ENCODE data around the gene ZCCHC24.

- TF ChIP-seq EZH2 (IDR thresholded peaks at IDR 0.05; ENCODE audit: borderline replicate concordance, low read depth, low read length, severe bottlenecking) (no peak), GATA2 (IDR thresholded peaks at IDR 0.05; ENCODE audit: insufficient read depth, insufficient read length, low read depth, low read length) (no peak), POLR2A (IDR thresholded peaks at IDR 0.05; ENCODE audit: low read depth, low read length) (no peak), CTCF (IDR thresholded peaks at IDR 0.05; ENCODE audit: extremely low read depth in 1 of 2, insufficient read depth in 1 of 2, low read depth in 1 of 2, low read length in 2 of 2) (no peak)
Measured at GRCh38 chr10:79447911-79448731, 2.7 kb upstream of the ZCCHC24 start.

All from endothelial cell of umbilical vein (primary cell).